Tibial artery (tissue), 4 donors: ENCODE results near the gene CALCOCO1.
"Not testable (repeated sequence)": the region's sequence is repeated elsewhere in the genome, so short reads cannot be mapped to it uniquely, and the experiment has no call there.

Experiments used
- DNase-seq, 2 donors: peaks; one replicate each; pipeline ENCODE4 v3.0.0-alpha.2; 2019
- H3K27ac ChIP-seq, 2 donors: fragments of 200-600 bp; sonication (generic) in 1 of 2; 1 replicate in 1 of 2; 2 replicates in 1 of 2; pipeline ENCODE4 v1.5.1; 2018 to 2019; ENCODE audit warnings: mild to moderate bottlenecking in 1 of 2
- H3K27me3 ChIP-seq, 2 donors: fragments of 200-600 bp; sonication (generic) in 1 of 2; one replicate each; pipeline versions ENCODE4 v1.5.1 to v1.6.0; 2016 to 2019
- H3K36me3 ChIP-seq, 3 donors: fragments of 200-600 bp; sonication (generic) in 2 of 3; one replicate each; pipeline ENCODE4 v1.5.1; 2016 to 2019; ENCODE audit warnings: mild to moderate bottlenecking in 2 of 3
- H3K4me1 ChIP-seq, 4 donors: fragments of 200-600 bp; sonication (generic) in 2 of 4; 1 replicate in 3 of 4; 2 replicates in 1 of 4; pipeline ENCODE4 v1.5.1; 2016 to 2019
- H3K4me3 ChIP-seq, 2 donors: fragments of 200-600 bp; sonication (generic) in 1 of 2; 1 replicate in 1 of 2; 2 replicates in 1 of 2; pipeline ENCODE4 v1.5.1; 2018 to 2019; ENCODE audit warnings: mild to moderate bottlenecking in 2 of 2
- H3K9me3 ChIP-seq, 3 donors: fragments of 200-600 bp; sonication (generic) in 1 of 3; one replicate each; pipeline ENCODE4 v1.5.1; 2016 to 2019
- intact Hi-C: fragments of 100-400 bp; cut with DNase I; formaldehyde crosslinking; loops from one replicate; pipeline ENCODE4 v1.15.0; 2023; ENCODE audit warnings: low total_unique reads
- TF ChIP-seq, protein P1 (sequence below), 2 experiments: fragments of 200-600 bp in 1 of 2; fragments of 450-650 bp in 1 of 2; IDR thresholded peaks; one replicate each; pipeline ENCODE4 v1.5.1; 2017 to 2019; ENCODE audit warnings: antibody characterized with exemption in 2 of 2, mild to moderate bottlenecking in 1 of 2, moderate library complexity in 1 of 2

CALCOCO1 gene

DNA sequence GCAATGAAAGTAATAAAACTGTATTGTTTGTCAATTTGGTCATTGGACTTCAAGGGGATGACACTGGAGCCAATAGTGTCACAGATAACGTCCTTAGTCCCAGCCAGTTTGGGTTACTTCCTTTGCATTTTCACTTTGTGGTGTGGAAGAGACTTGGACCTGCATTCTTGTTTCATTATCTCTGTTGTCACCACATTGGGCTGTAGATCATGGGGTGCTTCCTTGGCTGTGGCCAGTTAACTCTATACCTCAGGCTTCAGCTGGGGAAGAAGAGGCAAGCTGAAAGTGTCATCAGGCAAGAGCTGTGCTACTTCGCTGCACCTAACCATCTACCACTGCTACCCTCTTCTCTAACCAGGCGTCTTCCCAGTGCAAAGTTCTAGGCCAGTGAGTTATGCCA is 39.6 kb upstream of the CALCOCO1 start:
- H3K4me1 ChIP-seq: no peaks in the 10 kb centered on the region
- TF ChIP-seq, protein P1, sequence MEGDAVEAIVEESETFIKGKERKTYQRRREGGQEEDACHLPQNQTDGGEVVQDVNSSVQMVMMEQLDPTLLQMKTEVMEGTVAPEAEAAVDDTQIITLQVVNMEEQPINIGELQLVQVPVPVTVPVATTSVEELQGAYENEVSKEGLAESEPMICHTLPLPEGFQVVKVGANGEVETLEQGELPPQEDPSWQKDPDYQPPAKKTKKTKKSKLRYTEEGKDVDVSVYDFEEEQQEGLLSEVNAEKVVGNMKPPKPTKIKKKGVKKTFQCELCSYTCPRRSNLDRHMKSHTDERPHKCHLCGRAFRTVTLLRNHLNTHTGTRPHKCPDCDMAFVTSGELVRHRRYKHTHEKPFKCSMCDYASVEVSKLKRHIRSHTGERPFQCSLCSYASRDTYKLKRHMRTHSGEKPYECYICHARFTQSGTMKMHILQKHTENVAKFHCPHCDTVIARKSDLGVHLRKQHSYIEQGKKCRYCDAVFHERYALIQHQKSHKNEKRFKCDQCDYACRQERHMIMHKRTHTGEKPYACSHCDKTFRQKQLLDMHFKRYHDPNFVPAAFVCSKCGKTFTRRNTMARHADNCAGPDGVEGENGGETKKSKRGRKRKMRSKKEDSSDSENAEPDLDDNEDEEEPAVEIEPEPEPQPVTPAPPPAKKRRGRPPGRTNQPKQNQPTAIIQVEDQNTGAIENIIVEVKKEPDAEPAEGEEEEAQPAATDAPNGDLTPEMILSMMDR (IDR thresholded peaks at IDR 0.05): no peak
- no peak overlapping the region for H3K4me3 ChIP-seq
- H3K27me3 ChIP-seq: peaks cover 0 to 10% of the 10 kb centered on the region in 2 donors
- DNase-seq: no peak
- H3K27ac ChIP-seq: no peak overlapping the region
- intact Hi-C loops: no loop called here
- H3K9me3 ChIP-seq: no peaks in the 10 kb centered on the region
- H3K36me3 ChIP-seq: no peaks in the 10 kb centered on the region

DNA sequence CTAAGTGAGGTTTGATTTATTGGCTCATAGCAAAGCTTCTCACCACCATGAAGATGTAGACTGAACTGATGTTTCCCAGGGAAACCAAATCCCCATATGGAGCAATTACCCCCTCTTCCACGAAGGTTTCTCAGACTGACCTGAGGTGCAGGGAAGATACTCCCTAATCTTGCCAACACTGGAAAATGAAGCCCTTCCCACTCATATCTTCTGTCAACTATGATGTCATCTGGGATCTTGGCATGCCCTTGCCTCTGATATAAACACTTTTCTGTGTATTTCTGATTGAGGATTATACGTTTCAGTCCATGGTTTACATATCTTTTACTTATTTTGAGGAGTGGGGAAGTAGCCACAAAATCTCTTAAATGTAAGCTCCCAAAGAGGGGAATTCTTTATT is 38.6 kb upstream of the CALCOCO1 start:
- no peaks in the 10 kb centered on the region for H3K36me3 ChIP-seq
- no peak for DNase-seq
- H3K4me3 ChIP-seq: no peak overlapping the region
- peaks cover 0 to 16% of the 10 kb centered on the region in 2 donors for H3K27me3 ChIP-seq
- no peaks in the 10 kb centered on the region for H3K4me1 ChIP-seq
- no peaks in the 10 kb centered on the region for H3K9me3 ChIP-seq
- intact Hi-C loops: no loop called here
- no peak overlapping the region for H3K27ac ChIP-seq
- TF ChIP-seq, protein P1 (IDR thresholded peaks at IDR 0.05): no peak

DNA sequence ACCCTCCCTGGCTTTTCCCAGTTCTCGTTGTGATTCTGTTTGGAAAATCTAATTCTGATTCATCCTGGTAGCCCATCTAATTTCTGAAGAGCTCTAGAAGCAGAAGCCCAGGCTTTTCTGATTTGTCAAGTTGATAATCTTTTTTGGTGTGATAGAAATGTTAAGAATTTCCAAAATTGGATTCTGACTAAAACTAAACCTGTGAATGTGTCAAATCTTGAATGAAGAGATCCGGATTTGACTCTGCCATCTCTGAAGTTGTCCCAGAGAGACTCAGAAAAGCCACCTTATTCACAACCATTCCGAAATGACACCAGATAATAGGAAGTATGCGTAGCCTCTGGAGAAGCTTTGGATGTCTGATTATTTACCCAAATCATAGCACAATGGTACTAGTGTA is 37.4 kb upstream of the CALCOCO1 start:
- Histone ChIP-seq H3K4me1 (no peaks in the 10 kb centered on the region), H3K9me3 (no peaks in the 10 kb centered on the region), H3K4me3 (no peak overlapping the region), H3K27ac (no peak overlapping the region), H3K36me3 (no peaks in the 10 kb centered on the region), H3K27me3 (peaks cover 0 to 28% of the 10 kb centered on the region in 2 donors)
- DNase-seq: no peak
- intact Hi-C loops: no loop called here
- TF ChIP-seq, protein P1 (IDR thresholded peaks at IDR 0.05): no peak

DNA sequence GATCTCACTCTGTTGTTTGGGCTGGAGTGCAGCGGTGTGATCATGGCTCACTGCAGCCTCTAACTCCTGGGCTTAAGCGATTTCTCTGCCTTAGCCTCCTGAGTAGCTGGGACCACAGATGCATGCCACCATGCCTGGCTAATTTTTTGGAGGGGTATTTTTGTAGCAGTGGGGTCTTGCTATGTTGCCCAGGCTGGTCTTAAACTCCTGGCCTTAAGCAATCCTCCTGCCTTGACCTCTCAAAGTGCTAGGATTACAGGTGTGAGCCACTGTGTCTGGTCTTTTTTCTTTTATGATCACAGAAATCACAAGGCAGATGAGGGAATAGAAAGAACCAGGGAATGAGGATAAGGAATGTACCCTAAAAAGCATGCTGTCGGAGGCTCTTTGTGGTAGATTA is 35.5 kb upstream of the CALCOCO1 start:
- H3K4me1 ChIP-seq, H3K9me3 ChIP-seq, H3K36me3 ChIP-seq, H3K27ac ChIP-seq, H3K4me3 ChIP-seq, DNase-seq, intact Hi-C loops: not testable (repeated sequence)
- peaks cover 0 to 47% of the 10 kb centered on the region in 2 donors for H3K27me3 ChIP-seq

DNA sequence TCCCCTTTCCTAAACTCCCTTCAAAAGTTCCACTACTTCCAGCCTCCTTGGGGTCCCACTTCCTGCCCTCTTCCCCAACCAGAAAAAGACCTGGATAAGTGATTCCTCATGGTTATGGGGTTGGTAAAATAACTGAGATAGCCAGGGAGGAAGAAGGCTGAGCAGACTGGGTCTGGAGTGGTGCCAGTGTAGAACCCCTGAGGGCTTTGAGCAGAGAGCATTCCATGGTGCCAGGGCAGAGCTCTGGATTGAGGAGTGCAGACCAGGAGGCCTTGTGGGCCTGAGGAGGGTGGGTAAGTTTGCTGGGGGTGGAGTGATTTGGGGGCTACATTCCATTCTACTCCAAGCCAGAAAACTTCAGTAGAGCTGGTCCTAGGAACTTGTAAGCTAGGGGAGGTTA is 34.1 kb upstream of the CALCOCO1 start:
- intact Hi-C loops: no loop called here
- no peak overlapping the region for H3K27ac ChIP-seq
- H3K27me3 ChIP-seq: peaks cover 0 to 56% of the 10 kb centered on the region in 2 donors
- H3K4me1 ChIP-seq: peaks cover 0 to 5% (median 0%) of the 10 kb centered on the region in 4 donors
- H3K4me3 ChIP-seq: no peak overlapping the region
- TF ChIP-seq, protein P1 (IDR thresholded peaks at IDR 0.05): no peak
- no peak for DNase-seq
- H3K9me3 ChIP-seq: no peaks in the 10 kb centered on the region
- no peaks in the 10 kb centered on the region for H3K36me3 ChIP-seq

DNA sequence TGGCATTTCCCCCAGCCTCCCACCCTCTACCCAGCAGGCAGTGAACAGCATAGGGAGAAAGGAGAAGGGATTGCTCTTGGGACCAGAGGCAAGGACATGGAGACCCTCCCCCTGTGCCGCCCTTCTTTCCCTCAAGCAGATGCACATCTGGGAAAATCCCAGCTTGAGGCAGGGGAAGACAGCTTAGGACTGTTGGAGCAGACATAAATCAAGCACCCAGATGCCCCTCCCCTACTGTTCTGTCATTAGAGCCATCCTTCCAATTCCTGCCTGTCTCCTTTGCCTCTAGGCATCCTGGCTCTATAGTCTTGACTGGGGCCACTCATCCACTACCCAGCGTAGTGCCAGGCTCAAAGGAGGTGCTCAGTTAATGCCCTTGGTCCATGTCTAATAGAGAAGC is 32.0 kb upstream of the CALCOCO1 start:
- Histone ChIP-seq H3K9me3 (no peaks in the 10 kb centered on the region), H3K4me1 (peaks cover 0 to 5% (median 0%) of the 10 kb centered on the region in 4 donors), H3K36me3 (no peaks in the 10 kb centered on the region), H3K27me3 (peaks cover 0 to 61% of the 10 kb centered on the region in 2 donors), H3K4me3 (no peak overlapping the region), H3K27ac (no peak overlapping the region)
- DNase-seq: no peak
- TF ChIP-seq, protein P1 (IDR thresholded peaks at IDR 0.05): no peak
- intact Hi-C loops: no loop called here
